OCI-LY3 (cell line): Measurements from ENCODE around the gene APPL2.

Experiments
- H2AFZ ChIP-seq: fragments of 200-600, 300-600 bp; shearing (Covaris generic); 2 replicates; pipeline ENCODE4 v1.6.0; 2014; ENCODE audit warnings: antibody characterized with exemption, low read depth, low read length
- H3K27ac ChIP-seq: fragments of 200-600, 300-600 bp; sonication (generic); 2 replicates; pipeline ENCODE4 v1.5.1; 2014; ENCODE audit warnings: mild to moderate bottlenecking, low read length, moderate library complexity, mixed read lengths
- H3K27me3 ChIP-seq: fragments of 200-600, 300-600 bp; sonication (generic); 2 replicates; pipeline ENCODE4 v1.6.1; 2014; ENCODE audit warnings: low read depth, low read length, mixed read lengths
- H3K36me3 ChIP-seq: fragments of 200-600, 300-600 bp; sonication (generic); replicated peaks from 2 replicates; pipeline ENCODE3; 2014; ENCODE audit warnings: low read depth, low read length, mixed read lengths
- H3K4me1 ChIP-seq: fragments of 300-600, 200-600 bp; sonication (generic); 2 replicates; pipeline ENCODE4 v1.6.1; 2014; ENCODE audit warnings: low read length, mixed read lengths
- H3K4me2 ChIP-seq: fragments of 200-600, 300-600 bp; sonication (generic); 2 replicates; pipeline ENCODE4 v1.6.1; 2014; ENCODE audit warnings: low read length, mixed read lengths
- H3K4me3 ChIP-seq: fragments of 300-600, 200-600 bp; sonication (generic); 2 replicates; pipeline ENCODE4 v1.5.1; 2014; ENCODE audit warnings: antibody characterized with exemption, mild to moderate bottlenecking, low read length, moderate library complexity
- H3K79me2 ChIP-seq: fragments of 300-600, 200-600 bp; shearing (Covaris generic); 2 replicates; pipeline ENCODE4 v1.6.1; 2014; ENCODE audit warnings: mild to moderate bottlenecking, low read length, mixed read lengths
- H3K9ac ChIP-seq: fragments of 300-600, 200-600 bp; shearing (Covaris generic); 2 replicates; pipeline ENCODE4 v1.6.0; 2014; ENCODE audit warnings: mild to moderate bottlenecking, low read length, moderate library complexity
- H3K9me3 ChIP-seq: fragments of 200-600, 300-600 bp; shearing (Covaris generic); 2 replicates; pipeline ENCODE4 v1.6.1; 2014; ENCODE audit warnings: low read length, mixed read lengths; ENCODE audit not compliant: insufficient read depth
- H4K20me1 ChIP-seq: fragments of 200-600, 300-600 bp; sonication (generic); 2 replicates; pipeline ENCODE4 v1.6.1; 2016; ENCODE audit warnings: low read length, mixed read lengths; ENCODE audit not compliant: insufficient read depth
- CTCF ChIP-seq: fragments of 200-600, 300-600 bp; sonication (generic); IDR thresholded peaks from 2 replicates; pipeline ENCODE4 v1.5.1; 2014; ENCODE audit warnings: antibody characterized with exemption, low read length, low read depth
- EZH2phosphoT487 ChIP-seq: fragments of 200-600 bp; shearing (Covaris generic); IDR thresholded peaks from 2 replicates; pipeline ENCODE4 v1.6.1; 2018; ENCODE audit warnings: antibody characterized with exemption, mixed run types, low read depth

The APPL2 gene

GRCh38 chr12:105204127-105204526 lies 31.8 kb downstream of the APPL2 start:
- H2AFZ ChIP-seq = no peak overlapping the region
- H3K4me1 ChIP-seq = no peaks in the 10 kb centered on the region
- H3K4me3 ChIP-seq = no peak overlapping the region
- no peak for TF ChIP-seq EZH2phosphoT487
- TF ChIP-seq CTCF = no peak
- H3K4me2 ChIP-seq = no peak overlapping the region
- no peaks in the 10 kb centered on the region for H3K79me2 ChIP-seq
- H3K9me3 ChIP-seq = no peaks in the 10 kb centered on the region
- no peak overlapping the region for H3K9ac ChIP-seq
- peaks cover 3% of the 10 kb centered on the region for H3K36me3 ChIP-seq
- no peaks in the 10 kb centered on the region for H3K27me3 ChIP-seq
- no peak overlapping the region for H3K27ac ChIP-seq
- no peaks in the 10 kb centered on the region for H4K20me1 ChIP-seq

GRCh38 chr12:105202202-105202601 lies 33.8 kb downstream of the APPL2 start:
- Histone ChIP-seq H3K79me2 (no peaks in the 10 kb centered on the region), H3K9ac (no peak overlapping the region), H2AFZ (no peak overlapping the region), H3K27me3 (no peaks in the 10 kb centered on the region), H3K27ac (no peak overlapping the region), H3K4me1 (no peaks in the 10 kb centered on the region), H3K36me3 (peaks cover 12% of the 10 kb centered on the region), H3K4me2 (no peak overlapping the region), H4K20me1 (no peaks in the 10 kb centered on the region), H3K9me3 (no peaks in the 10 kb centered on the region), H3K4me3 (no peak overlapping the region)
- TF ChIP-seq CTCF = no peak
- TF ChIP-seq EZH2phosphoT487 = no peak

- H3K27me3 ChIP-seq = no peaks in the 10 kb centered on the region
- H3K4me1 ChIP-seq = no peaks in the 10 kb centered on the region
- H2AFZ ChIP-seq = no peak overlapping the region
- H3K9ac ChIP-seq = no peak overlapping the region
- H3K27ac ChIP-seq = no peak overlapping the region
- no peak overlapping the region for H3K4me2 ChIP-seq
- H3K36me3 ChIP-seq = peaks cover 15% of the 10 kb centered on the region
- TF ChIP-seq CTCF (no peak), EZH2phosphoT487 (no peak)
- no peaks in the 10 kb centered on the region for H3K79me2 ChIP-seq
- no peak overlapping the region for H3K4me3 ChIP-seq
- H4K20me1 ChIP-seq = no peaks in the 10 kb centered on the region
- no peaks in the 10 kb centered on the region for H3K9me3 ChIP-seq
These were observed 34.7 kb downstream of the APPL2 start for GRCh38 chr12:105201299-105201698.

- Histone ChIP-seq H3K4me2 (no peak overlapping the region), H4K20me1 (no peaks in the 10 kb centered on the region), H2AFZ (no peak overlapping the region), H3K9ac (no peak overlapping the region), H3K4me3 (no peak overlapping the region), H3K9me3 (no peaks in the 10 kb centered on the region), H3K27me3 (no peaks in the 10 kb centered on the region), H3K4me1 (no peaks in the 10 kb centered on the region), H3K36me3 (peaks cover 17% of the 10 kb centered on the region), H3K27ac (no peak overlapping the region), H3K79me2 (no peaks in the 10 kb centered on the region)
- TF ChIP-seq EZH2phosphoT487 (no peak), CTCF (no peak)
These were observed 35.6 kb downstream of the APPL2 start for GRCh38 chr12:105200385-105200784.
